SH-SY5Y (cell line): ENCODE data around the gene BABAM2.

Experiments used
- GATA2 ChIP-seq: IDR thresholded peaks from 2 replicates; pipeline ENCODE4 v1.6.1; 2011; ENCODE audit warnings: mild to moderate bottlenecking, low read depth, low read length
- GATA3 ChIP-seq: IDR thresholded peaks from 2 replicates; pipeline ENCODE4 v1.6.1; 2011; ENCODE audit warnings: low read depth, mild to moderate bottlenecking, low read length, moderate library complexity

DNA sequence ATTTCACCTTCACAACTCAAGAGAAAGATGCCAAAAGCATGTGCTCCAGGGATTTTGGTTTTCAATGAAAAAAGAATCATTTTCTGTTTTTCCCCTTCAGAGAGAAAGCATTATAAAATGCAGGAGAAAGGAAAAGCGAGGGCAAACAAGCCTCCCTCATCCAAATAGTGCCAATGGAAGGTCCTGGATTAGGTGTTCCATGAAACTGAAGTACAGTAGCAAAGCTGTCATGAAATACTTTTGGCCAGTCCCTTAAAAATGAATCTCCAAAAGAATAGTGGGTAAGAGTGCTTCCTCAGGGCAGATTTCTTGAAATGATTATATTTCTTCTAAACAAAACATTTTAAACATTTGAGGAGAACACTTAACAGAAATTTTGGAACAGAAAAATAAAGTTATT, 320.0 kb downstream of the BABAM2 start:
- TF ChIP-seq GATA2 (no peak), GATA3 (no peak)
